ENCODE data around the gene CACNG4.

The CACNG4 gene

DNA sequence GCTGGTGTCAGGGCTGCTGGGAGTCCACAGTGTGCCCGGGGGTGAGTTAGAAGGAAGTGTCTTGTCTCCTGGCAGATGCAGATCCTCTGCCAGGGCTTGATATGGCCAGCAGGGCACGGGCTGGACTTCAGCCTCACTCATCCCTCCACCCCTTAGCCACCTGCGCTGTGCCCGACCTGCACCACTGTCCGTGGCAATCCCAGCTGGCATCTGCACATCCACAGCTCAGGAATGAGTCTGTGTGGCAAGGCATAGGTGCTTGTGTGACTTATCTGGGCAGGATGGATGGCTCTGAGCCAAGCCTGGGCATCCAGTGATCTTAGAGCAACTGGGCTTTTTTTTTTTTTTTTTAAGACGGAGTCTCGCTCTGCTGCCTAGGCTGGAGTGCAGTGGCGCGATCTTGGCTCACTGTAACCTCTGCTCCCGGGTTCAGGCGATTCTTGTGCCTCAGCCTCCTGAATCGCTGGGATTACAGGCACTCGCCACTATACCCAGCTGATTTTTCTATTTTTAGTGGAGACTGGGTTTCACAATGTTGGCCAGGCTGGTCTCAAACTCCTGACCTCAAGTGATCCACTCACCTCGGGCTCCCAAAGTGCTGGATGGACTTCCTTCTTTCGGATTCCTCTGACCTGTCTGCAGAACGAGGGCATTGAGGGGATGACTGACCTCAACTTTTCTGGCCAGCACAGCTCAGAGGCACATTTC lies 57.4 kb downstream of the CACNG4 start:
- no peaks in the 10 kb centered on the region for H3K36me3 ChIP-seq (ENCODE audit: control insufficient read depth in 1 of 2, insufficient read depth in 2 of 2, low read length in 2 of 2)
- H3K4me3 ChIP-seq (ENCODE audit: low read depth in 1 of 2, low read length in 2 of 2), result no peak overlapping the region
- peaks cover 3 to 9% of the 10 kb centered on the region in 2 donors for H3K4me1 ChIP-seq (ENCODE audit: control insufficient read depth in 1 of 2, insufficient read depth in 2 of 2, low read length in 2 of 2)
- no peak overlapping the region for H3K9ac ChIP-seq (ENCODE audit: low read depth in 1 of 2, low read length in 2 of 2)
- H3K27ac ChIP-seq (ENCODE audit: low read depth, low read length), result no peak overlapping the region
- peaks cover 0 to 5% of the 10 kb centered on the region in 2 donors for H3K27me3 ChIP-seq (ENCODE audit: control insufficient read depth in 1 of 2, insufficient read depth in 2 of 2, low read length in 2 of 2)
- no peaks in the 10 kb centered on the region for H3K9me3 ChIP-seq (ENCODE audit: control insufficient read depth in 1 of 2, low read length in 2 of 2)

DNA sequence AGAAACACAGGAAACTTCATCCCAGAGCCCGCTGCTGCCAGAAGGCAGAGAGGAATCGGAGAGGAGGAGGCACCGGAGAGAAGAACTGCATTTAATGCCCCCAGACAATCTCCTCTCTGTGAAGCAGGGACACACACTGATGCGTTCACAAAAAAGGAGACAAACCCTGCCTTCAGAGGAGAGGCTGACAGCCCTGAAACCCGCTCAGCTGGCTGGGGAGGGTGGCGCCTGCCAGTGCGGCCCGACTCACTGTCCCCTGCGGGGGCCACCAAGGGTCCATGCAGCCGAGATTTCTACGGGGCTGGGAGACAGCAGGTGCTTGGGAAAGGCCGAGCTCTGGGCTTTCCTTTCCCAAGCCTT lies 57.9 kb downstream of the CACNG4 start:
- Histone ChIP-seq H3K9me3 (ENCODE audit: control insufficient read depth in 1 of 2, low read length in 2 of 2) (no peaks in the 10 kb centered on the region), H3K9ac (ENCODE audit: low read depth in 1 of 2, low read length in 2 of 2) (no peak overlapping the region), H3K4me3 (ENCODE audit: low read depth in 1 of 2, low read length in 2 of 2) (no peak overlapping the region), H3K4me1 (ENCODE audit: control insufficient read depth in 1 of 2, insufficient read depth in 2 of 2, low read length in 2 of 2) (peaks cover 3 to 9% of the 10 kb centered on the region in 2 donors), H3K27ac (ENCODE audit: low read depth, low read length) (no peak overlapping the region), H3K27me3 (ENCODE audit: control insufficient read depth in 1 of 2, insufficient read depth in 2 of 2, low read length in 2 of 2) (peaks cover 0 to 5% of the 10 kb centered on the region in 2 donors), H3K36me3 (ENCODE audit: control insufficient read depth in 1 of 2, insufficient read depth in 2 of 2, low read length in 2 of 2) (no peaks in the 10 kb centered on the region)

DNA sequence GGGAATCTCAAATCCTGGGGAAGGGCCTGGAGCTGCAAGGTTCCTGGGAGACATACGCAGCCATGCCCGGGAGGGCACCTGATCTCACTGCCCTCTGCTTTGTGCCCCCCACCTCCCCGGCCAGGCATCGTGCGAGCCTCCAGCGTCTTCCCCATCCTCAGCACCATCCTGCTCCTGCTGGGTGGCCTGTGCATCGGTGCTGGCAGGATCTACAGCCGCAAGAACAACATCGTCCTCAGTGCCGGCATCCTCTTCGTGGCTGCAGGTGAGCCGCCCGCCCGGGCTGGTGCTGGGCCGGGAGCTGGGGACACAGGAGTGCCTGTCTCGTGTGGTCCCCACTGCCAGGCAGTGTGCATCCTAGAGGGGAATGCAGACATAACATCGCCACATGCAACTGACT lies 60.2 kb downstream of the CACNG4 start:
- no peaks in the 10 kb centered on the region for H3K9me3 ChIP-seq (ENCODE audit: control insufficient read depth in 1 of 2, low read length in 2 of 2)
- peaks cover 0 to 5% of the 10 kb centered on the region in 2 donors for H3K27me3 ChIP-seq (ENCODE audit: control insufficient read depth in 1 of 2, insufficient read depth in 2 of 2, low read length in 2 of 2)
- H3K36me3 ChIP-seq (ENCODE audit: control insufficient read depth in 1 of 2, insufficient read depth in 2 of 2, low read length in 2 of 2), result no peaks in the 10 kb centered on the region
- H3K27ac ChIP-seq (ENCODE audit: low read depth, low read length), result no peak overlapping the region
- H3K4me3 ChIP-seq (ENCODE audit: low read depth in 1 of 2, low read length in 2 of 2), result no peak overlapping the region
- H3K4me1 ChIP-seq (ENCODE audit: control insufficient read depth in 1 of 2, insufficient read depth in 2 of 2, low read length in 2 of 2), result peaks cover 3 to 9% of the 10 kb centered on the region in 2 donors
- H3K9ac ChIP-seq (ENCODE audit: low read depth in 1 of 2, low read length in 2 of 2), result no peak overlapping the region

DNA sequence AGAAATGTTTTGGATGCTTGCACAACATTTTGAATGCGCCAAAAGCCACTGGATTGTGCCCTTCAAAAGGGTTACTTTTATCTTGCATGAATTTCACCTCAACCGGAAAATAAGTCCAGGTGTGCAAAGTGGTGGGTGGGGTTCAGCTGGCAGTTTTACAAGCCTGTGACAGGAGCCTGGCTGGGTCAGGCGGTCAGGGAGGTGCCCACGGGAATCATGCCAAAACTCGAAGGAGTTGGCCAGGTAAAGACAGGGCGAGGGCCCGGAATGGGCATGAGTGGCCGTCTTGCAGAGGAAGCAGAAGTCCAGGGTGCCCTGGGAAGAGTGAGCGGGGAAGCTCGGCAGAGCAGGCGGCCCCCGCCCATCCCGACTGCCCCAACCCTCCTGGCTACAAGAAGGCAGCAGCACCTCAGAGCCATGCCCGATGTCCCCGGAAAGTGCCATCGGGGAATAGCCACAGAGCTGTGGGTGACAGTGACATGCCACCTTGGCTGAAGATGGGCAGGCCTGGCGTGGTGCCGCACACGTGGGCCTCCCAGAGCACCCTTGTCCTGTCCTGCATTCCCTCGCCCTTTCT lies 60.8 kb downstream of the CACNG4 start:
- H3K9ac ChIP-seq (ENCODE audit: low read depth in 1 of 2, low read length in 2 of 2), result no peak overlapping the region
- H3K27ac ChIP-seq (ENCODE audit: low read depth, low read length), result no peak overlapping the region
- H3K27me3 ChIP-seq (ENCODE audit: control insufficient read depth in 1 of 2, insufficient read depth in 2 of 2, low read length in 2 of 2), result peaks cover 0 to 5% of the 10 kb centered on the region in 2 donors
- H3K36me3 ChIP-seq (ENCODE audit: control insufficient read depth in 1 of 2, insufficient read depth in 2 of 2, low read length in 2 of 2), result no peaks in the 10 kb centered on the region
- H3K9me3 ChIP-seq (ENCODE audit: control insufficient read depth in 1 of 2, low read length in 2 of 2), result no peaks in the 10 kb centered on the region
- no peak overlapping the region for H3K4me3 ChIP-seq (ENCODE audit: low read depth in 1 of 2, low read length in 2 of 2)
- peaks cover 3 to 9% of the 10 kb centered on the region in 2 donors for H3K4me1 ChIP-seq (ENCODE audit: control insufficient read depth in 1 of 2, insufficient read depth in 2 of 2, low read length in 2 of 2)

DNA sequence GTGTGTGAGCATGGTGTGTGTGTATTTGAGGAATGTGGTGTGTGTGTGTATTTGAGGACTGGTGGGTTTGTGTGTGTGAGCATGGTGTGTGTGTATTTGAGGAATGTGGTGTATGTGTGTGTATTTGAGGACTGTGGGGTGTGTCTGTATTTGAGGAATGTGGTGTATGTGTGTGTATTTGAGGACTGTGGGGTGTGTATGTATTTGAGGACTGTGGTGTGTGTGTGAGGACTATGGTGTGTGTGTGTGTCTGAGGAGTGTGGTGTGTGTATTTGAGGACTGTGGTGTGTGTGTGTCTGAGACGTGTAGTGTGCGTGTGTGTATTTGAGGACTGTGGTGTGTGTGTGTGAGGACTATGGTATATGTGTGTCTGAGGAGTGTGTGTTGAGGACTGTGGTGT lies 61.8 kb downstream of the CACNG4 start:
- Histone ChIP-seq H3K9me3 (ENCODE audit: control insufficient read depth in 1 of 2, low read length in 2 of 2) (no peaks in the 10 kb centered on the region), H3K4me3 (ENCODE audit: low read depth in 1 of 2, low read length in 2 of 2) (no peak overlapping the region), H3K27ac (ENCODE audit: low read depth, low read length) (no peak overlapping the region), H3K27me3 (ENCODE audit: control insufficient read depth in 1 of 2, insufficient read depth in 2 of 2, low read length in 2 of 2) (peaks cover 0 to 5% of the 10 kb centered on the region in 2 donors), H3K4me1 (ENCODE audit: control insufficient read depth in 1 of 2, insufficient read depth in 2 of 2, low read length in 2 of 2) (peaks cover 3 to 9% of the 10 kb centered on the region in 2 donors), H3K36me3 (ENCODE audit: control insufficient read depth in 1 of 2, insufficient read depth in 2 of 2, low read length in 2 of 2) (no peaks in the 10 kb centered on the region), H3K9ac (ENCODE audit: low read depth in 1 of 2, low read length in 2 of 2) (no peak overlapping the region)

DNA sequence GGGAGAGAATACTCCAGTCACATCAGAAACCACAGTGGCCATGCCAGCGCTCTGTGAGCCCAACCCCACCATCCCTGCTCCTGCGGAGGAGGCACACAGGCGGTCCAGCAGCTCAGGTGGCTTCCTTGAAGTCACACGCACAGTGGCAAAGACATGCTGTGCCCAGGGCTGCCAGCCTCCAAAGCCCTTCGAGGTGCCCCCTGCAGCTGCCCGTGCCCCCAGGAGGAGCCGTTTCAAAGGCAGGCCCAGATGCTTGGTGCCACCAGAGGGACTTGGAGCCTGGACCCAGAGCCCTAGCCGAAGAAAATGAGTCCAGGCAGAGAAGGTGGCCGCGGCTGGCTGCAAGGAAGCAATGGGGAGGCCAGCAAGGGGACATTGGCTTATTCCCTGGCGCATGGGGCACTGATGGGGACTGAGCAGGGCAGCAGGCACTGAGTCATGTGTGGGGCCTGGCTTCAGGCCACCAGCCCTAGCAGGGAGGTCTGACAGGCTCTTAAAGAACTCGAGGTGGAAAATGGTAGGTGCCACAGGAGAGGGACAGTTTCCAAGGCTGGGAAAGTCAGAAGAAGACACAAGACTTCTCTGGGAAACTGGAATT lies 62.6 kb downstream of the CACNG4 start:
- no peak overlapping the region for H3K27ac ChIP-seq (ENCODE audit: low read depth, low read length)
- H3K4me1 ChIP-seq (ENCODE audit: control insufficient read depth in 1 of 2, insufficient read depth in 2 of 2, low read length in 2 of 2), result peaks cover 3 to 9% of the 10 kb centered on the region in 2 donors
- H3K36me3 ChIP-seq (ENCODE audit: control insufficient read depth in 1 of 2, insufficient read depth in 2 of 2, low read length in 2 of 2), result no peaks in the 10 kb centered on the region
- no peaks in the 10 kb centered on the region for H3K9me3 ChIP-seq (ENCODE audit: control insufficient read depth in 1 of 2, low read length in 2 of 2)
- H3K27me3 ChIP-seq (ENCODE audit: control insufficient read depth in 1 of 2, insufficient read depth in 2 of 2, low read length in 2 of 2), result peaks cover 0 to 5% of the 10 kb centered on the region in 2 donors
- H3K4me3 ChIP-seq (ENCODE audit: low read depth in 1 of 2, low read length in 2 of 2), result no peak overlapping the region
- H3K9ac ChIP-seq (ENCODE audit: low read depth in 1 of 2, low read length in 2 of 2), result no peak overlapping the region

DNA sequence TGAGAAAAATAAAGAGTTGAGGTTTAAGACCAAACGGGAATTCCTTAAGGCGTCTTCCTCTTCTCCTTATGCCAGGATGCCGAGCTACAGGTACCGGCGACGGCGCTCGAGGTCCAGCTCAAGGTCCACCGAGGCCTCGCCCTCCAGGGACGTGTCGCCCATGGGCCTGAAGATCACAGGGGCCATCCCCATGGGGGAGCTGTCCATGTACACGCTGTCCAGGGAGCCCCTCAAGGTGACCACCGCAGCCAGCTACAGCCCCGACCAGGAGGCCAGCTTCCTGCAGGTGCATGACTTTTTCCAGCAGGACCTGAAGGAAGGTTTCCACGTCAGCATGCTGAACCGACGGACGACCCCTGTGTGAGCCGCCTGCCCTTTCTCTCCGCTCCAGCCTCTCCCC lies 66.1 kb downstream of the CACNG4 start:
- Histone ChIP-seq H3K27ac (ENCODE audit: low read depth, low read length) (no peak overlapping the region), H3K4me3 (ENCODE audit: low read depth in 1 of 2, low read length in 2 of 2) (no peak overlapping the region), H3K36me3 (ENCODE audit: control insufficient read depth in 1 of 2, insufficient read depth in 2 of 2, low read length in 2 of 2) (no peaks in the 10 kb centered on the region), H3K4me1 (ENCODE audit: control insufficient read depth in 1 of 2, insufficient read depth in 2 of 2, low read length in 2 of 2) (peaks cover 0 to 1% of the 10 kb centered on the region in 2 donors), H3K27me3 (ENCODE audit: control insufficient read depth in 1 of 2, insufficient read depth in 2 of 2, low read length in 2 of 2) (no peaks in the 10 kb centered on the region), H3K9me3 (ENCODE audit: control insufficient read depth in 1 of 2, low read length in 2 of 2) (no peaks in the 10 kb centered on the region), H3K9ac (ENCODE audit: low read depth in 1 of 2, low read length in 2 of 2) (no peak overlapping the region)

DNA sequence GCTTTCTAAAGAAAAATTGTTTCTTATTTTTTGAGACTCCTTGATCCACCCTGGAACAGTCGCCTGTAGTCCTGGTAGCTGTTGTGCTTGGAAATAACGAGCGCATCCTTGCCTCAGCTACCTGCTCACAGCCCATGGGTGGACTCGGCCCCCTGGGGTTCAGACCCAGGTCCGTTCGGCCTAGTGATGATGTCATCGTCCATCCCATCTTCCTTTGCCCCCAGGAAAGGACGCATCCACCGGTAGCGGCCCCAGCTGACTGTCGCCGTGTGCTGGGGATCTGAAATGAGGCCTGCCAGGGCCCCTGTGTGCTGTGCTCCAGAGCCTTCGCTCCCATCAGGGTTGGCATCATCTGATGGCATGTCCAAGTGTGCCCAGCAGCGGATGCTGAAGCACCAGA lies 67.9 kb downstream of the CACNG4 start:
- H3K36me3 ChIP-seq (ENCODE audit: control insufficient read depth in 1 of 2, insufficient read depth in 2 of 2, low read length in 2 of 2), result no peaks in the 10 kb centered on the region
- H3K4me1 ChIP-seq (ENCODE audit: control insufficient read depth in 1 of 2, insufficient read depth in 2 of 2, low read length in 2 of 2), result no peaks in the 10 kb centered on the region
- no peaks in the 10 kb centered on the region for H3K9me3 ChIP-seq (ENCODE audit: control insufficient read depth in 1 of 2, low read length in 2 of 2)
- no peak overlapping the region for H3K27ac ChIP-seq (ENCODE audit: low read depth, low read length)
- no peak overlapping the region for H3K9ac ChIP-seq (ENCODE audit: low read depth in 1 of 2, low read length in 2 of 2)
- no peaks in the 10 kb centered on the region for H3K27me3 ChIP-seq (ENCODE audit: control insufficient read depth in 1 of 2, insufficient read depth in 2 of 2, low read length in 2 of 2)
- H3K4me3 ChIP-seq (ENCODE audit: low read depth in 1 of 2, low read length in 2 of 2), result no peak overlapping the region

DNA sequence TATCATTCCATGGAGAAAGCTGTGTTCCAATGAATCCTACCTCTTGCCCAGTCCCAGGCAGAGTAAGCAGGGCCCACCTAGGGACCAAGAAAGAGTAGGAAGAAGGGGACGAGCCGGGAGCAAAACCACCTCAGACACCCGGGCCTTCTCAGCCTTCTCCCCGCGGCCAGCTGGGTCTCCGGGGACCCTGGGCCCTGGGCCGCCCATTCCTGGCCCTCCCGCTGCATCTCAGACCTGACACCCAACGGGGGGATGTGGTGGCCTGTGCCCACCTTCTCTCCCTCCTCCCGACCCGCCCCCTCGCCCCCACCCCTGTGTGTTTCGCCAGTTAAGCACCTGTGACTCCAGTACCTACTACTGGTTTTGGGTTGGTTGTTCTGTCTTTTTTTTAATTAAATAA lies 68.5 kb downstream of the CACNG4 start:
- no peak overlapping the region for H3K27ac ChIP-seq (ENCODE audit: low read depth, low read length)
- H3K27me3 ChIP-seq (ENCODE audit: control insufficient read depth in 1 of 2, insufficient read depth in 2 of 2, low read length in 2 of 2), result no peaks in the 10 kb centered on the region
- H3K4me3 ChIP-seq (ENCODE audit: low read depth in 1 of 2, low read length in 2 of 2), result no peak overlapping the region
- H3K4me1 ChIP-seq (ENCODE audit: control insufficient read depth in 1 of 2, insufficient read depth in 2 of 2, low read length in 2 of 2), result no peaks in the 10 kb centered on the region
- H3K9me3 ChIP-seq (ENCODE audit: control insufficient read depth in 1 of 2, low read length in 2 of 2), result no peaks in the 10 kb centered on the region
- H3K9ac ChIP-seq (ENCODE audit: low read depth in 1 of 2, low read length in 2 of 2), result no peak overlapping the region
- H3K36me3 ChIP-seq (ENCODE audit: control insufficient read depth in 1 of 2, insufficient read depth in 2 of 2, low read length in 2 of 2), result no peaks in the 10 kb centered on the region

DNA sequence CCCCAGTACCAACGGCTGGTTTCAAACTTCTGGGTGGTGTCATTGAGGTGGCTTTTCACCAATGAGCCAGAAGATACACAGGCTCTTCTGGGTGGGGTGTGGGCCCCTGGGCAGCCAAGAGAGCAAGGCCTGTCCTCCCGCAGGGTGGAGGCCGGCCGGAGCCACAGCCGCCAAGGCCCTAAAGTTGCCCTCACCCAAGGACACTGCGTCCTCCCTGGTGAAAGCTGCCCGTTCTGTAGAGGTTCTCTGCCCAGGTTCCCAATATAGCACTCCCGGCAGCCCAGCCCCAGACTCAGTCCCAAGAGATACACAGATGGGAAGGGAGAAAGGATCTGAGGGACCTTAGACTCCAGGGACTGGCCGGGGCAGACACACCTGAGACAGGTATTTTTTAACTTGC lies 69.1 kb downstream of the CACNG4 start:
- H3K36me3 ChIP-seq (ENCODE audit: control insufficient read depth in 1 of 2, insufficient read depth in 2 of 2, low read length in 2 of 2), result no peaks in the 10 kb centered on the region
- no peak overlapping the region for H3K4me3 ChIP-seq (ENCODE audit: low read depth in 1 of 2, low read length in 2 of 2)
- H3K27me3 ChIP-seq (ENCODE audit: control insufficient read depth in 1 of 2, insufficient read depth in 2 of 2, low read length in 2 of 2), result no peaks in the 10 kb centered on the region
- no peak overlapping the region for H3K27ac ChIP-seq (ENCODE audit: low read depth, low read length)
- no peaks in the 10 kb centered on the region for H3K9me3 ChIP-seq (ENCODE audit: control insufficient read depth in 1 of 2, low read length in 2 of 2)
- no peak overlapping the region for H3K9ac ChIP-seq (ENCODE audit: low read depth in 1 of 2, low read length in 2 of 2)
- peaks cover 0 to 3% of the 10 kb centered on the region in 2 donors for H3K4me1 ChIP-seq (ENCODE audit: control insufficient read depth in 1 of 2, insufficient read depth in 2 of 2, low read length in 2 of 2)
